GM12878 (cell line): ENCODE data around the gene AGR3. TPM values are rescaled to one million over a fixed set of nuclear protein-coding genes. Genes with fewer than 3 reads are reported as not detected.

ENCODE experiments used
- ATAC-seq: fragments of 200-7000 bp; cut with Tn5 transposase; 3 replicates; pipeline ENCODE4 v1.9.1; 2020; ENCODE audit warnings: mild to moderate bottlenecking, moderate library complexity
- BruUV-seq: library from RNA; stranded (reverse); fragments of 400-500 nt; replicated peaks from 2 replicates; lab custom pipeline; 2021; lab: Mats Ljungman, UMichigan
- CTCF ChIA-PET: fragments of 300-600 bp; sonication (Branson Sonifier 250); formaldehyde crosslinking; extraction: SDS; loops from one replicate; lab custom pipeline; 2021; ENCODE audit warnings: inconsistent platforms; lab: Yijun Ruan, JAX
- POLR2A ChIA-PET: fragments of 350-600 bp; formaldehyde crosslinking; extraction: SDS; loops from one replicate; lab custom pipeline; 2021; ENCODE audit warnings: inconsistent platforms; lab: Charles Lee
- RAD21 ChIA-PET: fragments of 300-600 bp; sonication (Branson Sonifier 250); formaldehyde crosslinking; loops from one replicate; lab custom pipeline; 2023; ENCODE audit warnings: antibody characterized with exemption; ENCODE audit not compliant: unreplicated experiment; lab: Charles Lee
- SMC1A ChIA-PET: fragments of 300-600 bp; sonication (Branson Sonifier 250); formaldehyde crosslinking; loops from one replicate; lab custom pipeline; 2023; ENCODE audit not compliant: unreplicated experiment, uncharacterized antibody; lab: Charles Lee
- DNase-seq: peaks from one replicate; pipeline ENCODE4 v3.0.0-alpha.2; 2011; ENCODE audit warnings: low read depth, low spot score
- FAIRE-seq: peaks from 3 replicates; lab custom pipeline; 2011; peaks lifted over from hg19 to GRCh38; lab: Jason Lieb, UNC
- H2AFZ ChIP-seq: 2 replicates; pipeline ENCODE4 v1.6.0; 2011; ENCODE audit warnings: low read depth, low read length, control low read depth; ENCODE audit not compliant: control insufficient read depth
- H3K27ac ChIP-seq: 2 replicates; pipeline ENCODE4 v1.5.1; 2011; ENCODE audit warnings: control low read depth; ENCODE audit not compliant: control insufficient read depth, insufficient read depth
- H3K27me3 ChIP-seq, 2 experiments: replicated peaks in 1 of 2; 2 replicates each; pipeline versions ENCODE4 v1.6.0 to v1.6.1; 2011; ENCODE audit warnings: low read length in 1 of 2; ENCODE audit not compliant: control insufficient read depth in 2 of 2, insufficient read depth in 2 of 2
- H3K36me3 ChIP-seq, 2 experiments: 2 replicates each; pipeline ENCODE4 v1.5.1; 2011; ENCODE audit warnings: low read length in 1 of 2; ENCODE audit not compliant: control insufficient read depth in 2 of 2, insufficient read depth in 2 of 2
- H3K4me1 ChIP-seq: 2 replicates; pipeline ENCODE4 v1.6.1; 2011; ENCODE audit warnings: mild to moderate bottlenecking, low read length, moderate library complexity, mixed read lengths; ENCODE audit not compliant: control insufficient read depth, insufficient read depth
- H3K4me2 ChIP-seq: 2 replicates; pipeline ENCODE4 v1.6.0; 2011; ENCODE audit warnings: control low read depth; ENCODE audit not compliant: control insufficient read depth, insufficient read depth
- H3K4me3 ChIP-seq: fragments of 200-600 bp; sonication (generic); 2 replicates; pipeline ENCODE4 v1.5.1; 2016
- H3K79me2 ChIP-seq: 2 replicates; pipeline ENCODE4 v1.6.0; 2011; ENCODE audit warnings: low read length; ENCODE audit not compliant: control insufficient read depth, insufficient read depth
- H3K9ac ChIP-seq: 2 replicates; pipeline ENCODE4 v1.8.0; 2011; ENCODE audit warnings: low read length, control low read depth, mixed read lengths; ENCODE audit not compliant: control insufficient read depth, insufficient read depth
- H3K9me3 ChIP-seq: replicated peaks from 3 replicates; pipeline ENCODE4 v1.5.1; 2011; ENCODE audit warnings: mild to moderate bottlenecking, low read length; ENCODE audit not compliant: control insufficient read depth, insufficient read depth
- H4K20me1 ChIP-seq: 2 replicates; pipeline ENCODE4 v1.6.0; 2011; ENCODE audit not compliant: control insufficient read depth, insufficient read depth
- CHD4 ChIP-seq: fragments of 200-600 bp; sonication (generic); IDR thresholded peaks from 2 replicates; pipeline ENCODE4 v1.6.1; 2016; ENCODE audit warnings: mild to moderate bottlenecking
- HCFC1 ChIP-seq: fragments of 150-350 bp; IDR thresholded peaks from 2 replicates; pipeline ENCODE4 v1.6.1; 2014; ENCODE audit warnings: low read length
- JUND ChIP-seq: IDR thresholded peaks from 2 replicates; pipeline ENCODE4 v1.6.1; 2012; ENCODE audit warnings: low read depth, mild to moderate bottlenecking, low read length, improper control_type of control experiment, moderate library complexity
- LARP7 ChIP-seq: fragments of 450-650 bp; IDR thresholded peaks from 2 replicates; pipeline ENCODE4 v1.6.1; 2017; ENCODE audit warnings: mild to moderate bottlenecking
- POU2F2 ChIP-seq: IDR thresholded peaks from 3 replicates; pipeline ENCODE4 v1.6.1; 2011; ENCODE audit warnings: low read depth, mild to moderate bottlenecking, low read length, borderline replicate concordance
- RB1 ChIP-seq: fragments of 450-650 bp; formaldehyde crosslinking; IDR thresholded peaks from 2 replicates; pipeline ENCODE4 v1.6.1; 2017; ENCODE audit warnings: mild to moderate bottlenecking, borderline replicate concordance
- REST ChIP-seq: IDR thresholded peaks from 2 replicates; pipeline ENCODE4 v1.6.1; 2012; ENCODE audit warnings: mild to moderate bottlenecking, low read depth, low read length
- ZBED1 ChIP-seq: IDR thresholded peaks from 2 replicates; pipeline ENCODE4 v1.6.1; 2016; ENCODE audit warnings: borderline replicate concordance
- WGBS: methylation state at CpG from one replicate; pipeline ENCODE4 v1.1.6; 2016; ENCODE audit warnings: low lambda C conversion rate; ENCODE audit not compliant: insufficient replicate concordance, insufficient coverage; ENCODE audit errors: missing lambda C conversion rate; 5-methylcytosine and 5-hydroxymethylcytosine counted together
- in situ Hi-C: fragments of 300-500 bp; cut with MboI; formaldehyde crosslinking; loops from 9 replicates; pipeline ENCODE4 v1.14.3; 2018; ENCODE audit warnings: mixed read lengths
- intact Hi-C: fragments of 100-400 bp; cut with micrococcal nuclease; formaldehyde crosslinking; loops from one replicate; pipeline ENCODE4 v1.14.2; 2022; ENCODE audit not compliant: unreplicated experiment
- polyA plus RNA-seq, 11 experiments: library from polyadenylated mRNA; depleted of rRNA in 4 of 11; unstranded in 6 of 11; stranded (reverse) in 5 of 11; fragments of >200 nt; fragmentation: Nextera tagmentation in 4 of 11; fragmentation: Illumina TruSeq in 1 of 11; extraction: Ambion mirVana in 4 of 11; extraction: Trizol in 1 of 11; gene quantifications; 1 replicate in 1 of 11; 2 replicates in 10 of 11; pipeline versions ENCODE4 v1.2.1 to v1.2.3, GENCODE V29; 2011 to 2016; ENCODE audit warnings: inconsistent platforms in 2 of 11, missing spikeins in 2 of 11, low read depth in 1 of 11
- total RNA-seq, 4 experiments: library from RNA; depleted of rRNA in 3 of 4; stranded (reverse); fragments of >200 nt in 3 of 4; fragmentation: Illumina TruSeq in 1 of 4; extraction: Trizol in 1 of 4; gene quantifications; 2 replicates each; pipeline versions ENCODE4 v1.2.1 to v1.2.3, GENCODE V29; 2013 to 2021

AGR3 gene
- total and polyA plus RNA-seq, 10 of the 15 experiments (the other 5 are each of a cell fraction or from before 2014, with no cell fraction given), result not detected

GRCh38 chr7:16889305-16889704 is 7.5 kb upstream of the AGR3 start:
- no peaks in the 10 kb centered on the region for H3K9me3 ChIP-seq
- H3K79me2 ChIP-seq, result no peaks in the 10 kb centered on the region
- no TSS peak for BruUV-seq
- no peak overlapping the region for H3K4me3 ChIP-seq
- TF ChIP-seq ZBED1 (no peak), POU2F2 (no peak), LARP7 (no peak), HCFC1 (no peak), REST (no peak), JUND (no peak), RB1 (no peak), CHD4 (no peak)
- TF ChIP-seq, all 136 proteins: peak for 0
- intact Hi-C loops (no loop called here), in situ Hi-C loops (no loop called here)
- CTCF ChIA-PET, result interaction anchor here (1.3 to 1.6 kb wide), 3 partner anchors 10 to 31 kb away, joined by 3 to 6 read pairs (median 4); no protein-coding TSS in a partner anchor
- RAD21 ChIA-PET, result no interaction called here
- WGBS, result 31% methylated on average over 5 of the region's 5 CpGs
- no peak overlapping the region for H3K9ac ChIP-seq
- DNase-seq (no peak), FAIRE-seq (no peak), ATAC-seq (no peak)
- no peaks in the 10 kb centered on the region for H4K20me1 ChIP-seq
- H3K4me2 ChIP-seq, result no peak overlapping the region
- SMC1A ChIA-PET, result interaction anchor here (0.6 to 1.5 kb wide), 2 partner anchors 32 to 342 kb away, joined by 3 to 4 read pairs; no protein-coding TSS in a partner anchor
- H2AFZ ChIP-seq, result no peak overlapping the region
- POLR2A ChIA-PET, result no interaction called here
- H3K36me3 ChIP-seq, result no peaks in the 10 kb centered on the region
- H3K4me1 ChIP-seq, result no peaks in the 10 kb centered on the region
- no peak overlapping the region for H3K27ac ChIP-seq
- no peaks in the 10 kb centered on the region for H3K27me3 ChIP-seq
